HepG2 (cell line): ENCODE measurements around the gene ANXA6. TPM values are rescaled to one million over a fixed set of nuclear protein-coding genes. Genes with fewer than 3 reads are reported as not detected.

Experiments
- ATAC-seq: fragments of 200-7000 bp; cut with Tn5 transposase; 3 replicates; pipeline ENCODE4 v1.9.1; 2020; ENCODE audit warnings: mild to moderate bottlenecking, moderate library complexity
- BruUV-seq: library from RNA; stranded (reverse); fragments of 400-500 nt; replicated peaks from 2 replicates; lab custom pipeline; 2021; lab: Mats Ljungman, UMichigan
- CTCF ChIA-PET: fragments of 300-600 bp; formaldehyde crosslinking; extraction: SDS; loops from one replicate; lab custom pipeline; 2021; ENCODE audit warnings: low total read pairs, inconsistent platforms, low intra/inter-chr PET ratio; lab: Yijun Ruan, JAX
- POLR2A ChIA-PET: fragments of 350-600 bp; sonication (Branson Sonifier 250); formaldehyde crosslinking; loops from one replicate; lab custom pipeline; 2020; ENCODE audit warnings: antibody characterized with exemption, inconsistent platforms; lab: Yijun Ruan, JAX
- DNase-seq: peaks from one replicate; pipeline ENCODE4 v3.0.0-alpha.2; 2015; ENCODE audit warnings: low spot score
- FAIRE-seq: peaks from 3 replicates; lab custom pipeline; 2011; peaks lifted over from hg19 to GRCh38; lab: Jason Lieb, UNC
- H2AFZ ChIP-seq: one replicate; pipeline ENCODE4 v1.6.1; 2011; ENCODE audit warnings: low read length, inconsistent platforms
- H3K27ac ChIP-seq: fragments of 300-600 bp; 3 replicates; pipeline ENCODE4 v1.8.0; 2011; ENCODE audit warnings: mixed run types, mild to moderate bottlenecking, mixed read lengths, low read length, inconsistent platforms; ENCODE audit not compliant: insufficient read depth; ENCODE audit errors: extremely low read length
- H3K27me3 ChIP-seq, 2 experiments: fragments of 200-600 bp in 1 of 2; 2 replicates in 1 of 2; 3 replicates in 1 of 2; pipeline versions ENCODE4 v1.6.0 to v1.8.0; 2011; ENCODE audit warnings: low read length in 2 of 2, mild to moderate bottlenecking in 2 of 2, moderate library complexity in 2 of 2, inconsistent platforms in 1 of 2; ENCODE audit not compliant: insufficient read depth in 2 of 2, control insufficient read depth in 1 of 2
- H3K36me3 ChIP-seq, 2 experiments: fragments of 200-600 bp in 1 of 2; replicated peaks in 1 of 2; 2 replicates in 1 of 2; 3 replicates in 1 of 2; pipeline versions ENCODE4 v1.5.1 to v1.8.0; 2011; ENCODE audit warnings: low read length in 2 of 2, inconsistent platforms in 1 of 2; ENCODE audit not compliant: insufficient read depth in 2 of 2, control insufficient read depth in 1 of 2
- H3K4me1 ChIP-seq: 2 replicates; pipeline ENCODE4 v1.5.1; 2012; ENCODE audit warnings: low read length, inconsistent platforms; ENCODE audit not compliant: insufficient read depth
- H3K4me2 ChIP-seq: 2 replicates; pipeline ENCODE4 v1.6.0; 2011; ENCODE audit warnings: low read depth, low read length, inconsistent platforms
- H3K4me3 ChIP-seq, 3 experiments: fragments of 200-600 bp in 1 of 3; sonication (generic), shearing (Covaris generic) in 1 of 3; replicated peaks in 1 of 3; 2 replicates each; pipeline ENCODE4 v1.5.1; 2011 to 2016; ENCODE audit warnings: low read length in 3 of 3, inconsistent platforms in 2 of 3, low read depth in 2 of 3, mild to moderate bottlenecking in 2 of 3, control low read depth in 1 of 3, mixed read lengths in 1 of 3; ENCODE audit not compliant: insufficient read depth in 1 of 3
- H3K79me2 ChIP-seq: one replicate; pipeline ENCODE4 v1.6.1; 2011; ENCODE audit warnings: low read length, inconsistent platforms; ENCODE audit not compliant: insufficient read depth
- H3K9ac ChIP-seq: 2 replicates; pipeline ENCODE4 v1.6.0; 2011; ENCODE audit warnings: mild to moderate bottlenecking, low read depth, low read length, inconsistent platforms; ENCODE audit not compliant: insufficient read depth
- H3K9me3 ChIP-seq: 2 replicates; pipeline ENCODE4 v1.5.1; 2012; ENCODE audit warnings: mild to moderate bottlenecking, low read length
- H4K20me1 ChIP-seq: 2 replicates; pipeline ENCODE4 v1.6.0; 2011; ENCODE audit warnings: inconsistent platforms, mild to moderate bottlenecking, low read length, moderate library complexity; ENCODE audit not compliant: insufficient read depth
- BCL6 ChIP-seq: IDR thresholded peaks from 2 replicates; pipeline ENCODE4 v1.6.1; 2016; ENCODE audit warnings: missing genetic modification reagents, missing compliant biosample characterization
- ELF4 ChIP-seq: sonication (generic); formaldehyde crosslinking; IDR thresholded peaks from 2 replicates; pipeline ENCODE4 v1.5.0; 2020; ENCODE audit warnings: missing genetic modification reagents, mild to moderate bottlenecking, moderate library complexity, borderline replicate concordance
- FOXA1 ChIP-seq, 2 experiments: fragments of 450-650 bp in 1 of 2; sonication (generic) in 1 of 2; formaldehyde crosslinking in 1 of 2; IDR thresholded peaks; 2 replicates each; pipeline versions ENCODE4 v1.4.0 to v1.6.1; 2016 to 2020; ENCODE audit warnings: missing genetic modification reagents in 1 of 2
- KDM1A ChIP-seq: IDR thresholded peaks from 2 replicates; pipeline ENCODE4 v1.6.1; 2016; ENCODE audit warnings: missing compliant biosample characterization
- MIER2 ChIP-seq: IDR thresholded peaks from 2 replicates; pipeline ENCODE4 v1.6.1; 2016; ENCODE audit warnings: missing biosample characterization, missing genetic modification reagents
- PHB2 ChIP-seq: fragments of 450-650 bp; IDR thresholded peaks from 2 replicates; pipeline ENCODE4 v1.6.1; 2018; ENCODE audit not compliant: partially characterized antibody
- SRF ChIP-seq: IDR thresholded peaks from 2 replicates; pipeline ENCODE4 v1.6.1; 2011; ENCODE audit warnings: mild to moderate bottlenecking, low read depth, low read length, moderate library complexity
- ZNF225 ChIP-seq: sonication (generic); formaldehyde crosslinking; IDR thresholded peaks from 2 replicates; pipeline ENCODE4 v1.4.0; 2020; ENCODE audit warnings: mild to moderate bottlenecking, missing genetic modification reagents
- WGBS: methylation state at CpG from one replicate; pipeline ENCODE4 v1.1.6; 2017; ENCODE audit warnings: low lambda C conversion rate; 5-methylcytosine and 5-hydroxymethylcytosine counted together
- in situ Hi-C: cut with HindIII; loops from 2 replicates; pipeline ENCODE4 v1.10.0; 2017; ENCODE audit warnings: low pct_unique_long_range_greater_than_20kb; ENCODE audit not compliant: extremely low pct_ligation_motif_present
- intact Hi-C: fragments of 100-400 bp; cut with micrococcal nuclease; formaldehyde crosslinking; loops from one replicate; pipeline ENCODE4 v1.10.0; 2022; ENCODE audit not compliant: unreplicated experiment
- polyA plus RNA-seq, 8 experiments: library from polyadenylated mRNA; depleted of rRNA in 3 of 8; stranded (reverse) in 7 of 8; unstranded in 1 of 8; fragments of >200 nt; fragmentation: Illumina TruSeq in 4 of 8; extraction: Trizol in 4 of 8; gene quantifications; 2 replicates each; pipeline versions ENCODE4 v1.2.1 to v1.2.3, GENCODE V29; 2011 to 2016; ENCODE audit warnings: low read depth in 4 of 8, missing spikeins in 1 of 8, mixed read lengths in 1 of 8; ENCODE audit not compliant: insufficient read depth in 1 of 8
- total RNA-seq, 5 experiments: library from RNA; depleted of rRNA; stranded (reverse); fragments of >200 nt; fragmentation: Illumina TruSeq; extraction: Trizol; gene quantifications; 2 replicates each; pipeline ENCODE4 v1.2.3, GENCODE V29; 2016; ENCODE audit warnings: low read depth in 1 of 5
- TF ChIP-seq, protein P1 (sequence below): sonication (generic); formaldehyde crosslinking; IDR thresholded peaks from 2 replicates; pipeline ENCODE4 v1.8.0; 2022; ENCODE audit warnings: mild to moderate bottlenecking, missing genetic modification reagents, borderline replicate concordance
- TF ChIP-seq, protein P2 (sequence below): sonication (generic); formaldehyde crosslinking; IDR thresholded peaks from 2 replicates; pipeline ENCODE4 v1.5.1; 2020; ENCODE audit warnings: missing genetic modification reagents, mild to moderate bottlenecking, borderline replicate concordance

The ANXA6 gene
- total and polyA plus RNA-seq, 2 of the 13 experiments (the other 11 are each of a cell fraction or from before 2014, with no cell fraction given), result 103 to 125 TPM

DNA sequence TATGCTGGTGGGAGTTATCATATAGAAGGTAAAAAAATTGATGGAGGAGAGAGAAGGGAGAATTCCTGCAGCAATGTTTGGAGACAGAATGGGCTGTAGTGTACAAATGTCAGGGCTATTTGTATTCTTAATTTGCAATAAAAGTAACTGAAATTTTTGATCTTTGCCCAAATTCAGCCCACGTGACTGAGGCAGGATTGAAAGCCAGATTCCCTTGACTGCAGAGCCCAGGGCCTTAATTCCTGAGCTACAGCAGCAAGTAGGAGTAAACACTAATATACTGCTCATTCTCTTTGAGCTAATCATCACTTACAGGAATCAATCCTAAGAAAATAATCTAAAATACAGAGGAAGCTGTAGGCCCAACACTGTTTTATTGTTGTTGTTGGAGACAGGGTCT lies 5.2 kb upstream of the ANXA6 start:
- in situ Hi-C loops, result loop anchor here (5.0 kb wide), 1 partner anchor 40 kb away; no protein-coding TSS in a partner anchor
- H3K79me2 ChIP-seq, result peaks cover 2% of the 10 kb centered on the region
- H3K27me3 ChIP-seq, result no peaks in the 10 kb centered on the region; a peak in 1 of 5 replicates
- ChIA-PET POLR2A (no interaction called here), CTCF (interaction anchor here (4.9 kb wide), 1 partner anchor 36 kb away, joined by 60 read pairs; no protein-coding TSS in a partner anchor)
- ATAC-seq, result no peak
- no peak overlapping the region for H3K4me3 ChIP-seq
- no peak for FAIRE-seq
- intact Hi-C loops, result no loop called here
- DNase-seq, result no peak
- no peak overlapping the region for H3K9ac ChIP-seq
- peaks cover 50% of the 10 kb centered on the region for H3K4me1 ChIP-seq
- H3K4me2 ChIP-seq, result no peak overlapping the region
- no peak overlapping the region for H2AFZ ChIP-seq
- WGBS, result 7% methylated on average over 1 of the region's 1 CpG
- no peaks in the 10 kb centered on the region for H3K9me3 ChIP-seq
- no peaks in the 10 kb centered on the region for H4K20me1 ChIP-seq
- no peak overlapping the region for H3K27ac ChIP-seq
- TF ChIP-seq KDM1A (CRISPR knock-in tag), result no peak
- no peak for TF ChIP-seq FOXA1 (IDR thresholded peaks at IDR 0.05)
- TF ChIP-seq FOXA1 (CRISPR knock-in tag; IDR thresholded peaks at IDR 0.05), result no peak
- TF ChIP-seq SRF, result no peak
- no peak for TF ChIP-seq ZNF225 (CRISPR knock-in tag)
- TF ChIP-seq, protein P1, sequence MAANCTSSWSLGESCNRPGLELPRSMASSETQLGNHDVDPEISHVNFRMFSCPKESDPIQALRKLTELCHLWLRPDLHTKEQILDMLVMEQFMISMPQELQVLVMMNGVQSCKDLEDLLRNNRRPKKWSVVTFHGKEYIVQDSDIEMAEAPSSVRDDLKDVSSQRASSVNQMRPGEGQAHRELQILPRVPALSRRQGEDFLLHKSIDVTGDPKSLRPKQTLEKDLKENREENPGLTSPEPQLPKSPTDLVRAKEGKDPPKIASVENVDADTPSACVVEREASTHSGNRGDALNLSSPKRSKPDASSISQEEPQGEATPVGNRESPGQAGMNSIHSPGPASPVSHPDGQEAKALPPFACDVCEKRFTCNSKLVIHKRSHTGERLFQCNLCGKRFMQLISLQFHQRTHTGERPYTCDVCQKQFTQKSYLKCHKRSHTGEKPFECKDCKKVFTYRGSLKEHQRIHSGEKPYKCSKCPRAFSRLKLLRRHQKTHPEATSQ (CRISPR knock-in tag), result no peak
- TF ChIP-seq MIER2 (CRISPR knock-in tag), result no peak
- TF ChIP-seq, protein P2, sequence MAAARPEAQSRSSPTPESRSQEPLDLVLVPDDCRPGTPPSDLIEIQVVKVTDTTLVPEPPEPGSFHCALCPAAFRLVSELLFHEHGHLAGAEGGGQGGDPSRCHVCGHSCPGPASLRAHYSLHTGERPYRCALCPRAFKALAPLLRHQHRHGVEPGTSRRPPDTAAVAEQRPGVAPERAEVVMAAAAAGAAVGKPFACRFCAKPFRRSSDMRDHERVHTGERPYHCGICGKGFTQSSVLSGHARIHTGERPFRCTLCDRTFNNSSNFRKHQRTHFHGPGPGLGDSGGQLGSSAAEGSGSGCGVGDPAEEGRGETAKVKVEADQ (CRISPR knock-in tag), result no peak
- no peak for TF ChIP-seq ELF4 (CRISPR knock-in tag)
- no peak for TF ChIP-seq BCL6
- no peak for TF ChIP-seq PHB2
- no peaks in the 10 kb centered on the region for H3K36me3 ChIP-seq
- no TSS peak for BruUV-seq
